ENCODE measurements around the gene CRB1. TPM values are rescaled to one million over a fixed set of nuclear protein-coding genes. Genes with fewer than 3 reads are reported as not detected.

CRB1 gene
- total and polyA plus RNA-seq, 12 donors = 0.04 to 1.5 (median 0.42) TPM; not detected in 2

- Histone ChIP-seq H3K27ac (no peak overlapping the region), H3K9me3 (no peaks in the 10 kb centered on the region), H3K36me3 (no peaks in the 10 kb centered on the region), H3K4me3 (no peak overlapping the region), H3K4me1 (no peaks in the 10 kb centered on the region), H3K27me3 (peaks cover 0 to 1% (median 0%) of the 10 kb centered on the region in 7 donors)
- no peak for TF ChIP-seq CTCF (IDR thresholded peaks at IDR 0.05)
- DNase-seq (no peak), ATAC-seq (no peak)
- intact Hi-C loops (cut with DNase I) = no loop called here
- 52 to 59% methylated on average over 1 of the region's 1 CpG for WGBS, 2 donors
Measured at GRCh38 chr1:197444755-197445154, 176.7 kb downstream of the CRB1 start.

- Histone ChIP-seq H3K4me3 (no peak overlapping the region), H3K9me3 (no peaks in the 10 kb centered on the region), H3K27me3 (peaks cover 0 to 6% (median 0%) of the 10 kb centered on the region in 7 donors), H3K27ac (no peak overlapping the region), H3K36me3 (no peaks in the 10 kb centered on the region), H3K4me1 (no peaks in the 10 kb centered on the region)
- 75 to 80% methylated on average over 2 of the region's 2 CpGs for WGBS, 2 donors
- no peak for TF ChIP-seq CTCF (IDR thresholded peaks at IDR 0.05)
- no peak for ATAC-seq
- no peak for DNase-seq
- intact Hi-C loops (cut with DNase I) = no loop called here
Measured at GRCh38 chr1:197448121-197448779, 180.2 kb downstream of the CRB1 start.

DNA sequence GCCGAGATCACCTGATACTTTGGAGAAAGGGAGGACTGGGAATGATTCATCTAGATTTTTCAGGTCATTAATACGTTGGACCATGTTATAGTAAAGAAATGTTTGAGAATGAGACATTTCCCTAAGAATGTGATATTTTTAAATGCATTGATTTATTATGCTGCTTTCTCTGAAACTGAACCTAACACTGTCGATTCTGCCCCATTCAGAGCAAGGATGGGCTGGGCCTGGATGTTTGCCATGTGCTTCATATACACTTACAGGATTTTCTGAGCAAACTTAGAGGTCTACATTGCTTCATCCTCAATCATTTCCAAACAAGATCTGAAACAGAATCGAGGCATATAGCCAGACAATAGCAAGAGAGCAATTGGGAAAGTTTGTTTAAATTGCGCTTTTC lies 183.3 kb downstream of the CRB1 start:
- 77 to 85% methylated on average over 5 of the region's 5 CpGs for WGBS, 2 donors

GRCh38 chr1:197453376-197454058 lies 185.5 kb downstream of the CRB1 start:
- ATAC-seq = no peak
- Histone ChIP-seq H3K9me3 (no peaks in the 10 kb centered on the region), H3K4me1 (no peaks in the 10 kb centered on the region), H3K4me3 (no peak overlapping the region), H3K27me3 (peaks cover 0 to 6% (median 0%) of the 10 kb centered on the region in 7 donors), H3K36me3 (no peaks in the 10 kb centered on the region), H3K27ac (no peak overlapping the region)
- no peak for DNase-seq
- intact Hi-C loops (cut with DNase I) = no loop called here
- 93 to 96% methylated on average over 1 of the region's 1 CpG for WGBS, 2 donors
- no peak for TF ChIP-seq CTCF (IDR thresholded peaks at IDR 0.05)

More for the DNA sequence above, 183.3 kb downstream of the CRB1 start:
- Histone ChIP-seq H3K4me3 (no peak overlapping the region), H3K4me1 (no peaks in the 10 kb centered on the region), H3K27me3 (peaks cover 0 to 6% (median 0%) of the 10 kb centered on the region in 7 donors), H3K9me3 (no peaks in the 10 kb centered on the region), H3K27ac (no peak overlapping the region), H3K36me3 (no peaks in the 10 kb centered on the region)
- intact Hi-C loops (cut with DNase I) = no loop called here
- TF ChIP-seq CTCF (IDR thresholded peaks at IDR 0.05) = no peak
- ATAC-seq (no peak), DNase-seq (no peak)

All from heart right ventricle (tissue), 16 donors.